ENCODE data around the gene LMO2.

Gene LMO2

DNA sequence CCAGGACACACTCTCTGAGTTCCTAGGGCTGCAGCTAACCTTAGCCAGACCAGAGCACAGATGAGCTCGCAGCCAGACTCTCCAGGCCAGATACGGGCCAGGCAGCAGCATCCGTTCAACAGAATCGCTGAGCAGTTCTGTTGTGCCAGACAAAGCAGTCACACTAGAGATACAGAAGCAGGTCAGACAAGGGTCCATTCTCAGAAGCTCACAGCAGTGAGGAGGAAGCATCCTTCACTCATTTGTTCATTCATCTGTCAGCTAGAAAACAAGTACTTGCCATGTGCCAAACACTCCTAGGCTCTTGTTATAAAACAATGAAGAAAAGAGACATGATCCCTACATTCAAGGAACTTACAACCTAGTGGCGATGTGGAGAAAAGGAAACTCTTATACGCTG lies 2.6 kb downstream of the LMO2 start:
- DNase-seq (ENCODE audit: low read depth in 3 of 3), result no peak

DNA sequence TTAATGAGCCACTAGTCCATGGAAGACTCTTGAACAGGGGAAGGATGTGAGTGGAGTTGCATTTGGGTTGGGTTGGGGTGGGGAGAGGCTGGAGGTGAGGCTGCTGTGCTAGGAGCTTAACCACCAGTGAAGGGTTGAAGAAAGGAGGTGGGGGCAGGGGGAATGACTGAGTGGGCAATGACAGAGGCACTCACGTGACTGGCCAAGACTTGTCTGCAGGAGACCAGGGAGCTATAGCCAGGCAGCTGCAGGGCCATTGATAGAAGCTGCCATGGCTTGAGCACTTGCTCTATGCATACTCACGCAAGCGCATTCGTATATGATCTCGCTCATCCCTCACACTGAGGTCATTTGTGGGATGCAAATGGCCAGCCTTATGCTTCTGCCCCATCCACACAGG lies 4.0 kb downstream of the LMO2 start:
- no peak for DNase-seq (ENCODE audit: low read depth in 3 of 3)

DNA sequence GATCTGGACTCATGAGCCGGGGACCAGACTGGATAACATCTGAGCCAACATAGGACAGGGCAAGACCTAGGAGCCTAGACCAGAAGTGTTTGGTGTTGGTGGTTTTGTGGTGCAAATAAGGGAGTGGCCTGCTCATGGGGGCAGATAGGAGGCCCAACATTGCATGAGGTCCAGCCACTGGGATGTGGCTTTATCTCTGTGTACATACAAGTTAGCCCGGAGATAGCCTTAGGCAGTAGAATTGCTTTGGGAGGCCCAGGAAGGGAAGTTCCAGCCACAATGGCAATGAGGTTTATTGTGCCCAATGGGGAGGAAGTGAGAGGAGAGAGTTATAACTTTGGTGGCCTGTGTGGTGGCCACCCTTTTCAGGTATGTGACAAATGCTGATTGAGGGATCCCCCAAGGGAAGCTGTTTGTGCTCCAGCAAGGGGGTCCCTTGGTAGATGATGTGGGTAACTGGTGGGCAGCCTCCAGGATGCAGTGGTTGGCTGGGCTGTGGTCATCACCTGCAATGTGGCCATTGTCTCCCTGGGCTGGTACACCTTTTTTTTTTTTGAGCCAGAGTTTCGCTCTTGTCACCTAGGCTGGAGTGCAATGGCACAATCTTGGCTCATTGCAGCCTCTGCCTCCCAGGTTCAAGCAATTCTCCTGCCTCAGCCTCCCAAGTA lies 6.4 kb downstream of the LMO2 start:
- DNase-seq (ENCODE audit: low read depth in 3 of 3), result no peak

DNA sequence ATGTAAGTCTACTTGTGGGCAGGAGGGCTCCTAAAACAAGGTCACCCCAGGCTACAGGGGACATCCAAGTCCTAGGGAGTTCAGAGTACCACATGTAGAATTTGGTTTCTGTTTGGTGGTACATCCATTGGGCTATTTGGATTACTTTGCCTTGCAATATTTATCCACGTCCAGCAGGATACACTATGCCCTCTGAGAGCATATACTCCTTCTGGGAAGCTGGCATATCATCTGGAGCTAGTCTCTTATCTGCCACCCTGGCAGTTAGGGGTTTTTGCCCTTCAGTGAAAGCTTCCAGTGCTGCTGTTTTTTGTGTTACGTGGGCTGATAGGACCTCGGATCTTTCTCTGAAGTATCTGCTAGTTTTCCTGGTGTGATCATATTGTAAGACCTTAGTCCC lies 7.3 kb downstream of the LMO2 start:
- DNase-seq (ENCODE audit: low read depth in 3 of 3), result no peak

DNA sequence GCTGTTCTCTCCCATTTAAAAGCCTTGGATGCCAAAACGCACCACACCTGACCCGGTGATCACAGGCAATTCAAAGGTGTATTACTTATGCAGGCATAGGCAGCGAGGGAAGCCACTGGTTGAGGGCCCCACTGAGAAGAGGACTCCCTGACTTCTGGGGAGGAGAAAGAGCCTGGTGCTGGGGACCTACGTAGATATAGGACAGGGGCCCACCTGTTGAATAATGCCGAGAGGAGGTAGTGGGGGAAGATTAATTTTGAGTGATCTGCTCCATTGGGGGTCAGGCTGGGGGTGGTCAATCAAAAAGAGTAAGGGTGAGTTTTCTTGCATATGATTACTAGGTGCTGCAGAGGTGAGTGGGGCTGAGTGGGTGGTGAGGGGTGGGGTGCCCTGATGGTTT lies 7.8 kb downstream of the LMO2 start:
- DNase-seq (ENCODE audit: low read depth in 3 of 3), result no peak

DNA sequence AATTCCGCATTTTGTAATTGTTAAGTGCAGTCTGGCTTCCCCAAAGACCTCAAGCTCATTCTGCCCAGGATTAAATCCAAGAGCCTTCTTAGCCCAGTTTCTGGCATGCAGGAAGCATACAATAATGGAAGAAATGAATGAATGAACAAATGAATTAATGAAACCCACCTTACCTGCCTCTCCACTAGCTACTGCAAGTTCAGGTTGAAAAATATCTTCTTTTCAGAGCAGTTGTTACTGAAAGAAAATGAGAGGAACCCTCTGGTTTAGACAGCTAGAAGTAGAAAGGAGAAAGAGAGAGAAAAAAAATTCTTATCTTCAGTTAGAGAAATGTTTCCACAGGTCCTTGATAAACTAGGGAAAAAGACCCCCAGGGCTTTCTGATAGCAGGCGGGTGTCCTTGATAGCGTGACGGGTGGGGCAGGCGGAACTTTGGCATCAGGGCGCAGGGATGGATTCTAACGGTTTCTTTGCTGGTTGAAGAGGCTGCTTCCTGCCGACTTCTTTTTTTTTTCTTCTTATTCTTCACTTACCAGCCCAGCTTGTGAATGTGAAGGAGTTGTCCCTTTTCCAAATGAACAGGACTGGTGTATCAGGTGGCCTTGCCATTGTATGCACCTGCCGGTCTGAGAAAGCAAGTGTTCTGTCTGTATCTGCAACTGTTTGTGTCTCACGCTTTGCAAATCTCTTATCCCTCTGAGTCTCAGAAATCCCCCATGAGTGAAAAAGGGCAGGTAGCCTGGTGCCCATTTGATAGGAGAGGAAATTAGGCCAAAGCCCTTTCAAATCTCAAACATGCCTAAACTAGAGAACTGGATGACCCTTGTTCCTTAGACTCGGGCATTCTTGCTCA lies 10.0 kb downstream of the LMO2 start:
- no peak for DNase-seq (ENCODE audit: low read depth in 3 of 3)

DNA sequence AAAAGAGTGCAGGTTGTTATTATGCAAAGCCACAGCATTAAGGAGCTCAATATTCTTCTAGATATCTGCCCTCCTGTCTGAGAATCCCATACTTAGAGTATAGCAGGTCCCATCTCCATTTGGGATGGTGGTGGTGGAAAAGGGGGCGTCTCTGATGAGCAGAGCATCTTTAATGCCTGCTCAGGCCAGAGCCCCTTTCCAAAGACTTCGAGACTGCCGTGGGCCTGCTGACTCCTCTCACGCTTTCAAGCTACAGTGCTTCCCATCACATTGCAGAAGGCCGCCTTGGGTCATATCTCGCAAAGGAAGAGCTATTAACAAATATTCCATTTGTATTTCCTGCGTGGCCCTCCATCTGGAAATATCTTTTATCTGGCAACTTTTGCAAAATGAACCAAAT lies 10.9 kb downstream of the LMO2 start:
- no peak for DNase-seq (ENCODE audit: low read depth in 3 of 3)

DNA sequence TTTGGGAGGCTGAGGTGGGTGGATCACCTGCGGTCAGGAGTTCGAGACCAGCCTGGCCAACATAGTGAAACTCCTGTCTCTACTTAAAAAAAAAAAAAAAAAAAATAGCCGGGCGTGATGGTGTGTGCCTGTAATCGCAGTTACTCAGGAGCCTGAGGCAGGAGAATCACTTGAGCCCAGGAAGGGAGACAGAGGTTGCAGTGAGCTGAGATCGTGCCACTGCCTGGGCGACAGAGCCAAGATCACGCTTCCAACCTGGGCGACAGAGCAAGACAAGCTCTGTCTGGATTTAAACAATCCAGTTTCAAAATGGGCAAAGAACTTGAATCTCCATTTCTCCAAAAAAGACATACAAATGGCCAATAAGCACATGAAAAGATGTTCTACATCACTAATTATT lies 12.5 kb downstream of the LMO2 start:
- no peak for DNase-seq (ENCODE audit: low read depth in 3 of 3)

DNA sequence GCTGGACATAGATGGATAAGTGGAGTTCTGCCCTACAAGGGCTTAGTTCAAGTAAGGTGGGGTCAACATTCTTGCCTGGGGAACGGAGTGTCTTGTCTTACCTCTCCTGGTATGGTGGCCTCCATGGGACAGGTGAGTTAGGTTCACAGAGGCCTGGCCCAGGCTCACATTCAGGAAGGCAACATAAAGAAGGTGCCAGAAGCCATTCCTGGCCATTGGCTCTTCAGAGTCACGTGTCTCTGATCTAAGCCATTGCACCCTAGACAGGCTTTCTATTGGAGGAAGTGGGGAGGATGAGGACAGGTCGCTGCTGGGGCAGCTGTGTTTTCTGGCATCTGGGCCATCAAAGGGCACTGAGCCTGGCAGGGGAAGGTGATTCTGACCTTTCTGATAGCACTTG lies 14.8 kb downstream of the LMO2 start:
- DNase-seq (ENCODE audit: low read depth in 3 of 3), result no peak

DNA sequence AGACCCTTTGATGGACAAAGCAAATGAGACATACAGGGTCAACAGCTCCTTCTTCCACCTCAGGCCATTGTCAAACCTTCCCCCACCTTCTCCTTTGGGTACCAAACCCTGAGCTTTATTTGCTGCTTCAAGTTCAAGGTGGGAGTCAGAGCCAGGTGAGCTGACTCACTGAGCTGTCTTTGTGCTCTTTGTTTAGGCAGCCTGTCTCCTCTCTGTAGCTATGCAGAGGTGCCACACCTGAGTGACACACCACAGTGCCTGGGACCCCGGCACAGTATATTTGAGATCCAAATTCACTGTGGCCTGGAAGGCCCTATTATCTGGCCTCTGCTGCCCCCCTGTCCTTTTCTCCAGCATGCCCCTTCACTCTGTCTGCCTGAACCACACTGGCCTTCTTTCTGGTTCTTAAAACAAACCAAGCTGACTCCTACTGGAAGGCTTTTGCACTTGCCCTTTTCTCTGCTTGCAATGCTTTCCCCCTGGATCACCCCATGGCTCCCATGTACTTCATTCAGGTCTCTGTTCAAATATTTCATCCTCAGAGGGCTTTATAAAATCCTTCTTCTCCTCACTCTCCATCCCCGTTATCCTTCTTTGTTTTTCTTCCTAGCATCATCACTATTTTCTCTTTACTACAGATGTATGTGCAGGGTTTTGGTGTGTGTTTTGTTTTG lies 16.1 kb downstream of the LMO2 start:
- no peak for DNase-seq (ENCODE audit: low read depth in 3 of 3)

DNA sequence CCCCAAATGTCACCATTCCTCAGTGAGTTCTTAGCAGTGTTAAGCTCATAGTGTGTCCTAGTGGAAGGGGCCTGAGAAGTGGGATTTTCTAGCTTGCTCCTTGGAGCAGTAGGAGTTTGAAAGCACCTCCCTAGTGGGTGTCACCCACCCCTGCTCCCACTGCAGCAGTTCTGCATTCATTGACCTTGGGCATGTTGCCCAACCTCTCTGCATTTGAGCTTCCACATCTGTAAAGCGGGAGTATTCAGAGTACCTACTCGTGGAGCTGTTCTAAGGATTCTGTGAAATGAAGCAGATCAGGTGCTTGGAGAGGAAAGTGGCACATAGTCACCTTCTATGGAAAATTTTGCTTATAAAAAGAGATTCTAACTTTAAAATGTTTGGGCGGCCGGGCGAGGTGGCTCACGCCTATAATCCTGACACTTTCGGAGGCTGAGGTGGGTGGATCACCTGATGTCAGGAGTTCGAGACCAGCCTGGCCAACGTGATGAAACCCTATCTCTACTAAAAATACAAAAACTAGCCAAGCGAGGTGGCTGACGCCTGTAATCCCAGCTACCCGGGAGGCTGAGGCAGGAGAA lies 16.9 kb downstream of the LMO2 start:
- DNase-seq (ENCODE audit: low read depth in 3 of 3), result no peak

DNA sequence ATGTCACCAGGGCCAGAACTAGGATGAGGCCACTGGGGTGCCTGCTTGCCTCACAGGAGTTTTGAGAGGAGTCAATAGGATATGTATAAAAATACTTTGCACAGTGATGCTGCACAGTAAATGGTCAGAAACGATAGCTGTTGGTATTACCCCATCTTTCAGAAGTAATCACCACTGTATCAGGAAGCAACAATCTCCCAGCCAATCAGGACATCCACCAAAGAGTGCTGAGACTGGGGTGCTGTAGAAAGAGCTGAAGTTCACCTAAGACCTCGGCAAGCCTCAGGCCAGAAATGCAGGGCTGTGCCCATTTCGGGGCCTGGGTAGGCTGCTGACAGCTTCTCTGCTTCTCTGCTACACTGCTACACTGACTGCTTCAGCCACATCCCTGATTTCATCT lies 17.4 kb downstream of the LMO2 start:
- no peak for DNase-seq (ENCODE audit: low read depth in 3 of 3)

DNA sequence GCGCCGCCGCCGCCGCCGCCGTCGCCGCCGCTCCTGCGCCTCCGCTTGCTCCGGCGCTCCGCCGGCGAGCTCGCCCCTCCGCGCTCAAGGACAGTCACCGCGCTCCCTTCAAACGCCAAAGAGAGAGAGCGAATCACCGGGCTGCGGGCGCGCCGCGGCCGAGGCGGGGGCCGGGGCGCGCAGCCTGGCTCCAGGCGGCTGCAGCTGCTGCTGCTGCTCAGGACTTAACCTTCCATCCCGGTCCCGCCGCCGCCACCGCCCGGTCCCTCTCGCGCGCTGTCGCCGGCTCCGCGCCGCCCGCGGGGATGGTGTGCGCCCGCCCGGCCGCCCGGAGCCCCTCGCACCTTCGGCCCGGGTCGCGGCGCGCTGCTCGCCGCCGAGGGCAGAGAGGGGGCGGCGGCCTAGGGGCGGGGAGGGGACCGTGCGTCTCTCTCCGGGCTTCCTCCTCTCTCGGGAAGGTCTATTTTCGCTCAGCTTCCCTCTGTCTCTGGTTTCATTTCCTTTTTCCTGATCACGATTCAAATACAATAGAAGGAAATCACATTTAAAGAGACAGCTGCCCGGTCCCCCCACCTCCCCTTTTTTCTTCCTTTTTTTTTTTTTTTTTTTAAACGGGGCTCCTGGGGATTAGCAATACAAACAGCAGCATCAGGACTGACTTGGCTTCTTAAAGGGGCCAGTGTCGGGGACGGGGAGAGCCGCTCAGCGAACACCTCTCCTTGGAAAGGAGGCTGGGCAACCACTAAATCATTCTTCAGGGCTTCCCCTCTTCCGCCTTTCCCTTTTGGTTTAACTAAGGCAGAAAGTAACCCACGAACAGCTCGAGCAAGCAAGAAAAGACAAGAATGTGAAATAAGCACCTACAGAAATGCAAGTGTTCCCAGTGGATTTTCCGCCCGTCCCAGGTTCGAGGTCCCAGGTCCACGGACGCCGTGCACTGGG lies 22.1 kb downstream of the LMO2 start:
- DNase-seq (ENCODE audit: low read depth in 3 of 3), result no peak

DNA sequence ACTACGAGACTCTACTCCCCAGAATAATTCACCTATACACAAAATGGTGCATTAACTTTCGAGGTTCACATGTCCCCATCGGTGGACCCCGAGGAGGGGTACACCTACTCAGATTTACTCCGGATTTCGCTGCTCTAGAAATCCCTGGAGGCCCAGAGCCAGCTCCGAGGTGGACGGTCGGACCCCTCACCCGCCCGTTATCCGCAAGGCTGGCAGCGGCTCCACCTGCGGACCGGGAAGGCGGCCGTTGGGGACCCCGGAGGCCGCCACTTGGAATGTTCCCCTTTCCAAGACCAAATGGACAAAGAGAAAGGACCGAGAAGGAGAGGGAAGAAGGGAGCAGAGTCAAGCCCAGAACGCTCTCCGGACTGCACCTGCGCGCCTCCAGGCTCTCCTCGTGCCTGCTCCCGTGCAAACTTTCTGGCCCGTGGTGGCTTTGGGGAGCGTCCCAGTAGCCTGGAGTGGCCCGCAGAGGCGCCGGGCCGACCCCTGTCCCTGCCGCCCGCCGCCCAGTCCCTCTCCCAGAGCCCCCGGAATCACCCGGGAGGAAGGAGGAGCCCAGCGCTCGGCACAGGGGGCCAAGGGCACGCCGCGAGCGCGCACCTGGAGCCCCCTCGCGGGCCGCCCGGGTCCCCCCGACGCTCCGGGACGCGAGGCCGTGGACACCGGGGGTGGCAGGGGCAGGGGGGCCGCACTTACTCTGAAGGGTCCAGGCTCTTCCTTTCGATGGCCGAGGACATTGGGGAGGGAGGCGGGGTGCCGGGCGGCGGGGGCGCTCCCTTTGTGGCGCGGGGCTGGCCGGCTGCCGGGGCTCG lies 23.0 kb downstream of the LMO2 start:
- no peak for DNase-seq (ENCODE audit: low read depth in 3 of 3)

DNA sequence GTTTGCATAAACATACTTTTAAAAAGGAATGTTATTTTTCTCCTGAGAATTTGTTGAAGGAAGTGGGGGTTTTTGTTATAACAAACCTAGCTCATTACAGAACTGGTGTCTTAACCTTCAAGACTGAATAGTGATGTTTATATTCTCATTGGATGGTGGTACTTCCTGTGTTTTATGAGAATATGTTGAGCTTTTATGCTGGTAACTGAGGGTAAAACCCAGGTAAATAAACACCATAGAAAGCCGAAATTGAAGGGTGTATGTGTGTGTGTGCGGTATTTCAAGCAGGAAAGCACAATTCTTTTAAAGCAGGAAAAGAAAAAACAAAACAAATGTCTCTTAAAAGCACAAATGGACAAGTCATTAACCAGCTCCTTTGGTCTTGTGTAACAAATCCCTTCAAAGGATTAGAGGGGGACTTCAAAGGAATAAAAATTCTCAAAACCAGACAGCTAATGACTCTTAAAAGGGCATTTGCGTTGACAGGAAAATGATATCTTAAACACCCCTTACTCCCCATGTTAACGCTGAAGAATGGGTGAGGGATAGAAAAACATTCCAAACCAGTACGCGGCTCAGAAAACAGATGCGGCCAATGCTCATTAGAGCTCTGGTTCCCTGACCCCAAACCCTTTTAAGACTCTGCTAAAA lies 23.8 kb downstream of the LMO2 start:
- no peak for DNase-seq (ENCODE audit: low read depth in 3 of 3)

DNA sequence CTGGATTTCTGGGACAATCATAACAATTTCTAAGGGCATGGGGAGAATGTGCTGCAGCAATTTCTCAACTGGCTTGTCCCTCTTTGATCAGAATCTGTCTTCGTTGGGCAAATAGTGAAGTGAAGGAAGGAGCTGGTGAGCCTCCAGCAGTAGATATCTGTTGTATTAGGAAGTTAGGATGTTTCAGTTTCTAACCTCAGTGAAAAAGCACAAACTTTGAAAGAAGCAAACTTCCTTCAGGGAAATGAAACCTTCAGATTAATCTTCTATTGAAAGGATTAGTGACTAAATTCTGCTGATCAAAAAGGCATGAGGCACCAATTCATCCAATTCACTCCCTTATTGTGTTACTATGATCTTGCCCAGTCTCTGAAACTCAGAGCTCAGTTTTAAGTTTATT lies 24.3 kb downstream of the LMO2 start:
- no peak for DNase-seq (ENCODE audit: low read depth in 3 of 3)

DNA sequence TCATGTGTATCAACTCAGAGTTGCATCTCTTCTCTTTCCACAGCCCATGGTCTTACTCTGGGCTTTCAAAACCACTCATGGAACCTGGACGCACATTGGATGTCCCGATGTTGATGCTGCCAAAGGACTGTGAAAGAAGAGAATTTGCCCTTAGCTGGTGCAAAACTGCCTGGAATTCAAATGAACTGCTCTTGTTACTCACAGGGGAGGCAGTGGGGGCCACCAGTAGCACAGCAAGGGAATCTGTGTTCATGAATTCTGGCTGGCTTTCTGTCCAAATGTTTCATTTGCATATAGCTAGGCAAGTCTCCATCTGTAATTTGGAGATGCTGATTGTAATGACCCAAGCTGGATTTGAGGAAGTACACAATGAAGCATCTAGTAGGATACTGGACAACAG lies 24.9 kb downstream of the LMO2 start:
- DNase-seq (ENCODE audit: low read depth in 3 of 3), result no peak

DNA sequence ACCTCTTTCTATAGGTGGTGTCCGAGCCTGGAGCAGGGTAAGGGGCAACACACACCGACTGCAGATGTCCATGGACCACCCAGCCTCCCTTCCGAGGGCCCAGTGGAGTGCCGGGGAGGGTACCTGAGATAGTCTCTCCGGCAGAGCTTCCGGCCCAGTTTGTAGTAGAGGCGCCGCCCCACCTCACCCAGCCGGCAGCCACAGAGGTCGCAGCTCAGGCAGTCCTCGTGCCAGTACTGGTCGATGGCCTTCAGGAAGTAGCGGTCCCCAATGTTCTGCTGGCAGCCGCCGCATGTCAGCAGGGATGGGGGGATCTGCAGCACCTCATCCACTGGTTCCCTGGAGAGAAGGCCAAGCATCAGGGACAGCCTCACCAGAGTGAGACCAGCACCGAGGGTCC lies 27.4 kb downstream of the LMO2 start:
- no peak for DNase-seq (ENCODE audit: low read depth in 3 of 3)

DNA sequence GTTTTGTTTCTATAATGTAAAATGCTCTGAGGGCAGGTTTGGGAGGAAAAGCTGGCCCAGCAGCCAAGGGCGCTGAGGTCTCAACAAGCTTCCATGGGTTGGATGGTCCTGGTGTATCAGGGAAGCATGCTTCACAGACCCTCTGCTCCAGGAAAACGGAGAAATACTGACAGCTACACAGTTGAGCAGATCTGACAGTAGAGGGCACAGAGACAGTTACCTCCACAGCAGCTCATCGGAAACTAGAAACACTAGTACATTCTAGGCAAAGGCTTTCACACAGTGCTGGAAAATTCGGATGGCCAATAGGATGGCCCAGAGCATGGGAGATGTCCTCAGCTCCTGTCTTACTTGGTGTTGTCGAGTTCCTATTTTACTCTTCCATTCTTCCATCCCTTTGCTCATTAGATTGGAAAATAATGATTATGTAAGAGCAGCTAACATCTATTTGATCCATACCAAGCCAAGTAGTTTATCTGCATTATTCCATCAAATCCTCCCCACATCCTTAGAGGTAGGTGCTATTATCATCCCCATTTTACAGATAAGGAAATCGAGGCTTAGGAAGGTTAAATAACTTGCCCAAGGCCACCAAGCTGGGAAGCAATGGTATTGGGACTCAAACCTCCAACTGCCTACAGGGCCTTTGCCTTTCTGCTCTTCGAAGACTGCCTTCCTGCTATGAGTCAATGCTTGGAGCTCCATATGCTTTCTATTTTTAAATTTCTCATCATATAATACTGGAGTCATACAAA lies 28.3 kb downstream of the LMO2 start:
- DNase-seq (ENCODE audit: low read depth in 3 of 3), result no peak
